HEK293T (cell line): ENCODE data around the gene CEP57L1.

Source experiments
- BHLHE40 ChIP-seq: fragments of 450-650 bp; IDR thresholded peaks from 2 replicates; pipeline ENCODE4 v1.6.1; 2016; ENCODE audit warnings: mild to moderate bottlenecking, moderate library complexity, borderline replicate concordance
- CTBP1 ChIP-seq: fragments of 450-650 bp; IDR thresholded peaks from 2 replicates; pipeline ENCODE4 v1.6.1; 2016; ENCODE audit warnings: borderline replicate concordance
- ELF4 ChIP-seq: fragments of 450-650 bp; IDR thresholded peaks from 2 replicates; pipeline ENCODE4 v1.6.1; 2017; ENCODE audit warnings: antibody characterized with exemption
- FOXA1 ChIP-seq: fragments of 450-650 bp; IDR thresholded peaks from 2 replicates; pipeline ENCODE4 v1.6.1; 2016; ENCODE audit warnings: mild to moderate bottlenecking
- FOXK2 ChIP-seq: fragments of 450-650 bp; IDR thresholded peaks from 2 replicates; pipeline ENCODE4 v1.6.1; 2016; ENCODE audit warnings: mild to moderate bottlenecking
- PKNOX1 ChIP-seq: fragments of 450-650 bp; IDR thresholded peaks from 2 replicates; pipeline ENCODE4 v1.6.1; 2016
- SP1 ChIP-seq: fragments of 450-650 bp; IDR thresholded peaks from 2 replicates; pipeline ENCODE4 v1.6.1; 2017
- TARDBP ChIP-seq: fragments of 450-650 bp; IDR thresholded peaks from 2 replicates; pipeline ENCODE4 v1.6.1; 2016

DNA sequence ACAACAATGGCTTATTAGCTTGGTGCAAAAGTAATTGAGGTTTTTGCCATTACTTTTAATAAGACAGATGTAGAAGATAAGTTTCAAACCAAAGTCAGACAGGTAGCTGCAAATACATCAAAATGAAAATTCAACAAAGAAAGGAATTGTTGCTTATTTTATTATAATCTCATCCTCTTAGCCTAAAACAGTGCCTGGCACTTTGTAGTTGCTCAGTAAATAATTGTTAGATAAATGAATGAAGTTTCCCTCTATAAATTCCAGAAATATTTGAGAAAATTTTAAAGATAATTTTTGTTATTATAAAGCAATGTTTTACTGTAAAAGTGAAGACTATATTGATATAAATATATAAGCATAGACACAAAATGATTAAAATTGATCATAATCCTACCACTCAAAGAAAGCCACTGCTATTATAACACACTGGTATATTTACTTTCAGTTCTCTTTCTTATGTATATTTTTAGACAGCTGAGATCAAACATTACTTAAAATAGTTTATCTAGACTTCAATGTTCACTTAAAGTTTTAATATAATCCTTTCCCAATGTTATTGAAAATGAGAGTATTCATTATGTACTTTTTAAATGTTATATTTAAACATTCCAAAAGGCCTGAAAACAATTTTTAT, 43.2 kb upstream of the CEP57L1 start:
- TF ChIP-seq FOXK2 (no peak), ELF4 (no peak), BHLHE40 (no peak), CTBP1 (no peak), SP1 (no peak), FOXA1 (no peak), TARDBP (no peak), PKNOX1 (no peak)
